ACC112 (cell line): ENCODE measurements around the gene ZNF546.
A peak's percentile ranks its signal among the peaks of the same experiment; 100 is the strongest.
"Not testable (repeated sequence)": the region's sequence is repeated elsewhere in the genome, so short reads cannot be mapped to it uniquely, and the experiment has no call there.

Experiments
- H2AFZ ChIP-seq: fragments of 200-600 bp; sonication (generic); one replicate; pipeline ENCODE4 v1.6.0; 2017; ENCODE audit warnings: antibody characterized with exemption, low read length; ENCODE audit not compliant: unreplicated experiment
- H3K27ac ChIP-seq: fragments of 200-600 bp; sonication (generic); 2 replicates; pipeline ENCODE4 v1.5.1; 2014; ENCODE audit warnings: low read depth, mild to moderate bottlenecking, antibody characterized with exemption, low read length, moderate library complexity
- H3K27me3 ChIP-seq: fragments of 200-600 bp; sonication (generic); 2 replicates; pipeline ENCODE4 v1.6.1; 2014; ENCODE audit warnings: mild to moderate bottlenecking, antibody characterized with exemption, low read length, moderate library complexity, mixed read lengths; ENCODE audit not compliant: insufficient read depth
- H3K36me3 ChIP-seq: fragments of 200-600 bp; sonication (generic); 2 replicates; pipeline ENCODE4 v1.6.1; 2016; ENCODE audit warnings: mild to moderate bottlenecking, antibody characterized with exemption, low read length, moderate library complexity, mixed read lengths; ENCODE audit not compliant: insufficient read depth
- H3K4me1 ChIP-seq: fragments of 200-600 bp; sonication (generic); one replicate; pipeline ENCODE4 v1.6.1; 2016; ENCODE audit warnings: low read length, mixed read lengths; ENCODE audit not compliant: insufficient read depth, unreplicated experiment, control insufficient read depth
- H3K4me3 ChIP-seq: fragments of 200-600 bp; sonication (generic); 2 replicates; pipeline ENCODE4 v1.5.1; 2014; ENCODE audit warnings: mild to moderate bottlenecking, low read depth, low read length
- H3K79me2 ChIP-seq: fragments of 200-600 bp; sonication (generic); one replicate; pipeline ENCODE4 v1.6.0; 2016; ENCODE audit warnings: low read length; ENCODE audit not compliant: control insufficient read depth, unreplicated experiment, insufficient read depth

The ZNF546 gene

GRCh38 chr19:40009674-40010073, 12.8 kb downstream of the ZNF546 start:
- H2AFZ ChIP-seq = no peak overlapping the region
- no peak overlapping the region for H3K4me3 ChIP-seq
- H3K27ac ChIP-seq = no peak overlapping the region
- H3K27me3 ChIP-seq = no peaks in the 10 kb centered on the region
- H3K4me1 ChIP-seq = peaks cover 16% of the 10 kb centered on the region
- peaks cover 56% of the 10 kb centered on the region for H3K36me3 ChIP-seq
- H3K79me2 ChIP-seq = no peaks in the 10 kb centered on the region

GRCh38 chr19:40013991-40014390, 17.1 kb downstream of the ZNF546 start:
- H3K4me3 ChIP-seq = no peak overlapping the region
- no peak overlapping the region for H2AFZ ChIP-seq
- H3K4me1 ChIP-seq = no peaks in the 10 kb centered on the region
- H3K79me2 ChIP-seq = no peaks in the 10 kb centered on the region
- H3K27me3 ChIP-seq = no peaks in the 10 kb centered on the region
- no peak overlapping the region for H3K27ac ChIP-seq
- peaks cover 46% of the 10 kb centered on the region for H3K36me3 ChIP-seq

GRCh38 chr19:40023969-40024368, 27.1 kb downstream of the ZNF546 start:
- Histone ChIP-seq H3K4me3 (no peak overlapping the region), H3K79me2 (no peaks in the 10 kb centered on the region), H3K36me3 (no peaks in the 10 kb centered on the region), H3K27ac (no peak overlapping the region), H3K27me3 (no peaks in the 10 kb centered on the region), H2AFZ (no peak overlapping the region), H3K4me1 (no peaks in the 10 kb centered on the region)

DNA sequence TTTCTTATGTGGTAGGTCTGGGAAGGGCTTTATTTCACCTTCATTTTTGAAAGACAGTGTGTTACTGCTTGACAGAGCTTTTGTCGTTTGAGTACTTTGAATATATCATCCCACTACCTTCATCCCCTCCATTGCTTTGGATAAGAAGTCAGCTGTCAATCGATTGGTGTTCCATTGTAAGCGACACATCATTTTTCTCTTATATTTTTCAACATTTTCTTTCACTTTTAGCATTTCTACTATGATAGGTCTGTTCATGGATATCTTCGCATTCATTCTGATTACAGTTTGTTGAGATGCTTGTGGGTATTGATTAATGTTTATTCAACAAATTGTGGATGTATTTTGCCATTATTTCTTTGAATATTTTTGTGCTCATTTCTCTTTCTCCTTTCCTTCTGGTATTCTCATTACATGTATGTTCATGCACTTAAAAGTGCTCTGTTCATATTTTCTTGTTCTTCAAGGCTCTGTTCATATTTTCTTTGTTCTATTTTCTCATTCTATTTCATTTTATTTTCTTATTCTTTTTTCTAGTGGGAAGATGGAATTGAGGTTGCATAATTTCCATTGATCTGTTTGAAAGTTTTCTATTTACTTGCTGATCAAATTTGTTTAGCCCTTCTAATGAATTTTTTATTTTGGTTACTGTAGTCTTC, 29.2 kb downstream of the ZNF546 start:
- Histone ChIP-seq H3K4me3 (no peak overlapping the region), H3K36me3 (no peaks in the 10 kb centered on the region), H3K27ac (no peak overlapping the region), H3K4me1 (no peaks in the 10 kb centered on the region), H2AFZ (no peak overlapping the region), H3K79me2 (no peaks in the 10 kb centered on the region), H3K27me3 (no peaks in the 10 kb centered on the region)

GRCh38 chr19:40026597-40026970, 29.7 kb downstream of the ZNF546 start:
- H3K27ac ChIP-seq = no peak overlapping the region
- H2AFZ ChIP-seq = no peak overlapping the region
- H3K4me1 ChIP-seq = no peaks in the 10 kb centered on the region
- H3K27me3 ChIP-seq = no peaks in the 10 kb centered on the region
- no peaks in the 10 kb centered on the region for H3K79me2 ChIP-seq
- H3K36me3 ChIP-seq = no peaks in the 10 kb centered on the region
- no peak overlapping the region for H3K4me3 ChIP-seq

- no peaks in the 10 kb centered on the region for H3K27me3 ChIP-seq
- H3K4me3 ChIP-seq = no peak overlapping the region
- H3K36me3 ChIP-seq = peaks cover 5% of the 10 kb centered on the region; the same call in 1 of the 2 replicates
- no peak overlapping the region for H2AFZ ChIP-seq
- H3K27ac ChIP-seq = no peak overlapping the region
- H3K4me1 ChIP-seq = no peaks in the 10 kb centered on the region
- no peaks in the 10 kb centered on the region for H3K79me2 ChIP-seq
Measured at GRCh38 chr19:40033989-40034560, 37.2 kb downstream of the ZNF546 start.

DNA sequence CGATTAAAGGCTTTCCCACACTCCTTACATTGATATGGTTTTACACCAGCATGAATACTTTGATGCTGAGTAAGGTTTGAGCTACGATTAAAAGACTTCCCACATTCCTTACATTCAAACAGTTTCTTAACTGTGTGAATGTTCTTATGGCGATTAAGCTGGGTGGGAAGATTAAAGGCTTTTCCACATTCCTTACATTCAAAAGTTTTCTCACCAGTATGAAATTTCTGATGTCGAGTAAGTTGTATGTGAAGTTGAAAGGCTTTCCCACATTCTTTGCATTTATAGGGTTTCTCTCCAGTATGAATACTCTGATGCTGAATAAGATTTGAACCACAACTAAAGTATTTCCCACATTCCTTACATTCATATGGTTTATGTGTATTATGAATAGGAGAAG, 39.1 kb downstream of the ZNF546 start:
- Histone ChIP-seq H3K4me1 (no peaks in the 10 kb centered on the region), H2AFZ (no peak overlapping the region), H3K27me3 (no peaks in the 10 kb centered on the region), H3K36me3 (peaks cover 5% of the 10 kb centered on the region; the same call in 1 of the 2 replicates), H3K79me2 (no peaks in the 10 kb centered on the region), H3K27ac (no peak overlapping the region), H3K4me3 (no peak overlapping the region)

DNA sequence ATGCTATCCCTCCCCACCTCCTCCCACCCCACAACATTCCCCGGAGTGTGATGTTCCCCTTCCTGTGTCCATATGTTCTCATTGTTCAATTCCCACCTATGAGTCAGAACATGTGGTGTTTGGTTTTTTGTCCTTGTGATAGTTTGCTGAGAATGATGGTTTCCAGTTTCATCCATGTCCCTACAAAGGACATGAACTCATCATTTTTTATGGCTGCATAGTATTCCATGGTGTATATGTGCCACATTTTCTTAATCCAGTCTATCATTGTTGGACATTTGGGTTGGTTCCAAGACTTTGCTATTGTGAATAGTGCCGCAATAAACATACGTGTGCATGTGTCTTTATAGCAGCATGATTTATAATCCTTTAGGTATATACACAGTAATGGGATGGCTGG, 41.2 kb downstream of the ZNF546 start:
- H3K27ac ChIP-seq, H3K36me3 ChIP-seq, H3K27me3 ChIP-seq, H3K4me3 ChIP-seq, H3K79me2 ChIP-seq, H2AFZ ChIP-seq, H3K4me1 ChIP-seq: not testable (repeated sequence)

DNA sequence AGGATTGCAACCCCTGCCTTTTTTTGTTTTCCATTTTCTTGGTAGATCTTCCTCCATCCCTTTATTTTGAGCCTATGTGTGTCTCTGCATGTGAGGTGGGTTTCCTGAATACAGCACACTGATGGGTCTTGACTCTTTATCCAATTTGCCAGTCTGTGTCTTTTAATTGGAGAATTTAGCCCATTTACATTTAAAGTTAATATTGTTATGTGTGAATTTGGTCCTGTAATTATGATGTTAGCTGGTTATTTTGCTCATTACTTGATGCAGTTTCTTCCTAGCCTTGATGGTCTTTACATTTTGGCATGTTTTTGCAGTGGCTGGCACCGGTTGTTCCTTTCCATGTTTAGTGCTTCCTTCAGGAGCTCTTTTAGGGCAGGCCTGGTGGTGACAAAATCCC, 44.9 kb downstream of the ZNF546 start:
- not testable (repeated sequence) for H3K79me2 ChIP-seq, H3K4me1 ChIP-seq, H3K4me3 ChIP-seq, H2AFZ ChIP-seq, H3K27me3 ChIP-seq, H3K27ac ChIP-seq
- peaks cover 29% of the 10 kb centered on the region for H3K36me3 ChIP-seq

DNA sequence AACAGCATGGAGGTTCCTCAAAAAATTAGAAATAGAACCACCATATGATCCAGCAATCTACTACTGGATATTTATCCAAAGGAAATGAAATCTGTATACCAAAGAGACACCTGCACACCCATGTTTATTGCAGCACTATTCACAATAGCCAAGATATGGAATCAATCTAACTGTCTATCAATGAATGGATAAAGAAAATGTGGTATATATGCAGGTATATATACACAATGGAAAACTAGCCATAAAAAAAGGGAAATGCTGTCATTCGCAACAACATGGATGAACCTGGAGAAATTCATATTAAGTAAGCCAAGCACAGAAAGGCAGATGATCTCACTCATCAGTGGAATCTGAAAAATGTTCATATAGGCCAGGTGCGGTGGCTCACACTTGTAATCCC, 56.6 kb downstream of the ZNF546 start:
- peaks cover 6% of the 10 kb centered on the region for H3K36me3 ChIP-seq

GRCh38 chr19:40054632-40055031, 57.8 kb downstream of the ZNF546 start:
- Histone ChIP-seq H3K79me2 (peaks cover 22% of the 10 kb centered on the region), H3K4me3 (peak overlapping the region; percentile 94)

More for the DNA sequence above, 56.6 kb downstream of the ZNF546 start:
- Histone ChIP-seq H3K4me3 (no peak overlapping the region), H3K27me3 (no peaks in the 10 kb centered on the region), H3K4me1 (no peaks in the 10 kb centered on the region), H3K27ac (no peak overlapping the region), H3K79me2 (peaks cover 22% of the 10 kb centered on the region), H2AFZ (no peak overlapping the region)

More at GRCh38 chr19:40054632-40055031, 57.8 kb downstream of the ZNF546 start:
- Histone ChIP-seq H3K27me3 (no peaks in the 10 kb centered on the region), H2AFZ (no peak overlapping the region), H3K27ac (no peak overlapping the region), H3K36me3 (peaks cover under 1% of the 10 kb centered on the region; the same call in 1 of the 2 replicates), H3K4me1 (no peaks in the 10 kb centered on the region)
